Sigmoid colon (tissue), 7 donors: Measurements from ENCODE around the gene TMEM139. TPM values are rescaled to one million over a fixed set of nuclear protein-coding genes. Genes with fewer than 3 reads are reported as not detected.

Experiments used
- DNase-seq: peaks from one replicate; pipeline ENCODE4 v3.0.0-alpha.2; 2019
- H3K27ac ChIP-seq, 4 donors: fragments of 200-600 bp; sonication (generic); one replicate each; pipeline ENCODE4 v1.5.1; 2016 to 2019; ENCODE audit warnings: mild to moderate bottlenecking in 1 of 4
- H3K27me3 ChIP-seq, 3 donors: fragments of 200-600 bp; sonication (generic); one replicate each; pipeline ENCODE4 v1.5.1; 2019; ENCODE audit warnings: mild to moderate bottlenecking in 1 of 3
- H3K36me3 ChIP-seq, 4 donors: fragments of 200-600 bp; sonication (generic); one replicate each; pipeline ENCODE4 v1.5.1; 2016 to 2019
- H3K4me1 ChIP-seq, 4 donors: fragments of 200-600 bp; sonication (generic); one replicate each; pipeline ENCODE4 v1.5.1; 2017 to 2019
- H3K4me3 ChIP-seq, 4 donors: fragments of 200-600 bp; sonication (generic); one replicate each; pipeline ENCODE4 v1.5.1; 2017 to 2019; ENCODE audit warnings: mild to moderate bottlenecking in 2 of 4, moderate library complexity in 1 of 4
- H3K9me3 ChIP-seq, 4 donors: fragments of 200-600 bp in 3 of 4; sonication (generic) in 3 of 4; one replicate each; pipeline versions ENCODE4 v1.5.1 to v1.6.1; 2013 to 2019
- CTCF ChIP-seq, 4 experiments: fragments of 450-650 bp in 3 of 4; fragments of 200-600 bp in 1 of 4; IDR thresholded peaks; one replicate each; pipeline ENCODE4 v1.5.1; 2016 to 2019; ENCODE audit warnings: antibody characterized with exemption in 4 of 4, mild to moderate bottlenecking in 3 of 4, moderate library complexity in 2 of 4
- EP300 ChIP-seq, 4 donors: sonication (generic); formaldehyde crosslinking; IDR thresholded peaks; one replicate each; pipeline ENCODE4 v1.6.1; 2017; ENCODE audit warnings: antibody characterized with exemption in 4 of 4
- POLR2A ChIP-seq, 2 donors: fragments of 450-650 bp; IDR thresholded peaks; one replicate each; pipeline ENCODE4 v1.6.1; 2016; ENCODE audit warnings: antibody characterized with exemption in 2 of 2, mild to moderate bottlenecking in 2 of 2, moderate library complexity in 2 of 2
- POLR2AphosphoS5 ChIP-seq, 4 donors: sonication (generic); formaldehyde crosslinking; IDR thresholded peaks; one replicate each; pipeline ENCODE4 v1.6.1; 2017; ENCODE audit warnings: antibody characterized with exemption in 4 of 4
- WGBS, 2 donors: extraction: QIAGEN DNeasy Blood & Tissue Kit; methylation state at CpG; one replicate each; pipeline ENCODE4 v1.1.7; 2013; 5-methylcytosine and 5-hydroxymethylcytosine counted together
- intact Hi-C: fragments of 100-400 bp; cut with DNase I; formaldehyde crosslinking; loops from one replicate; pipeline ENCODE4 v1.15.1; 2023
- polyA plus RNA-seq, 3 donors: library from polyadenylated mRNA; stranded (reverse); fragments of 200-250 nt; gene quantifications; one replicate each; pipeline ENCODE4 v1.2.3, GENCODE V29; 2013
- total RNA-seq, 4 donors: library from RNA; depleted of rRNA; stranded (reverse); fragments of >200 nt; gene quantifications; one replicate each; pipeline ENCODE4 v1.1.0, GENCODE V29; 2016
- donor health status: healthy with polysubstance abuse.
- donor health status: Bipolar disorder and iron deficiency.
- donor health status: healthy.

TMEM139 gene
- total and polyA plus RNA-seq, 7 donors: 0.71 to 58.5 (median 40.6) TPM; not detected in 3

GRCh38 chr7:143243111-143243510, 41.6 kb upstream of the TMEM139 start:
- no peak for TF ChIP-seq POLR2AphosphoS5 (IDR thresholded peaks at IDR 0.05)
- no peak for TF ChIP-seq CTCF (IDR thresholded peaks at IDR 0.05)
- no peak for TF ChIP-seq POLR2A (IDR thresholded peaks at IDR 0.05)
- TF ChIP-seq EP300 (IDR thresholded peaks at IDR 0.05): no peak
- H3K4me1 ChIP-seq: no peaks in the 10 kb centered on the region
- H3K36me3 ChIP-seq: no peaks in the 10 kb centered on the region
- H3K4me3 ChIP-seq: no peak overlapping the region
- no peaks in the 10 kb centered on the region for H3K27me3 ChIP-seq
- no peaks in the 10 kb centered on the region for H3K9me3 ChIP-seq
- intact Hi-C loops: no loop called here
- H3K27ac ChIP-seq: no peak overlapping the region
- no peak for DNase-seq
- 17 to 67% methylated on average over 7 of the region's 7 CpGs for WGBS, 2 donors

- TF ChIP-seq EP300 (IDR thresholded peaks at IDR 0.05) (no peak), CTCF (IDR thresholded peaks at IDR 0.05) (no peak), POLR2AphosphoS5 (IDR thresholded peaks at IDR 0.05) (no peak), POLR2A (IDR thresholded peaks at IDR 0.05) (no peak)
- intact Hi-C loops: no loop called here
- DNase-seq: no peak
- Histone ChIP-seq H3K9me3 (no peaks in the 10 kb centered on the region), H3K36me3 (no peaks in the 10 kb centered on the region), H3K27ac (no peak overlapping the region), H3K27me3 (no peaks in the 10 kb centered on the region), H3K4me3 (no peak overlapping the region), H3K4me1 (no peaks in the 10 kb centered on the region)
- WGBS, 2 donors: 13 to 60% methylated on average over 3 of the region's 3 CpGs
Measured at GRCh38 chr7:143243614-143244013, 41.1 kb upstream of the TMEM139 start.

GRCh38 chr7:143244321-143244720, 40.4 kb upstream of the TMEM139 start:
- Histone ChIP-seq H3K9me3 (no peaks in the 10 kb centered on the region), H3K4me3 (no peak overlapping the region), H3K4me1 (no peaks in the 10 kb centered on the region), H3K27ac (no peak overlapping the region), H3K27me3 (no peaks in the 10 kb centered on the region), H3K36me3 (no peaks in the 10 kb centered on the region)
- no peak for DNase-seq
- no peak for TF ChIP-seq CTCF (IDR thresholded peaks at IDR 0.05)
- no peak for TF ChIP-seq POLR2AphosphoS5 (IDR thresholded peaks at IDR 0.05)
- no peak for TF ChIP-seq POLR2A (IDR thresholded peaks at IDR 0.05)
- no peak for TF ChIP-seq EP300 (IDR thresholded peaks at IDR 0.05)
- intact Hi-C loops: no loop called here
- 3 to 33% methylated on average over 1 of the region's 1 CpG for WGBS, 2 donors

GRCh38 chr7:143245123-143245522, 39.6 kb upstream of the TMEM139 start:
- no peaks in the 10 kb centered on the region for H3K9me3 ChIP-seq
- no peaks in the 10 kb centered on the region for H3K36me3 ChIP-seq
- intact Hi-C loops: no loop called here
- no peaks in the 10 kb centered on the region for H3K4me1 ChIP-seq
- 10 to 33% methylated on average over 3 of the region's 3 CpGs for WGBS, 2 donors
- TF ChIP-seq CTCF (IDR thresholded peaks at IDR 0.05): no peak
- no peak for TF ChIP-seq EP300 (IDR thresholded peaks at IDR 0.05)
- TF ChIP-seq POLR2A (IDR thresholded peaks at IDR 0.05): no peak
- TF ChIP-seq POLR2AphosphoS5 (IDR thresholded peaks at IDR 0.05): no peak
- no peak overlapping the region for H3K4me3 ChIP-seq
- no peak overlapping the region for H3K27ac ChIP-seq
- H3K27me3 ChIP-seq: no peaks in the 10 kb centered on the region
- DNase-seq: no peak

GRCh38 chr7:143247372-143247771, 37.4 kb upstream of the TMEM139 start:
- intact Hi-C loops: no loop called here
- no peak overlapping the region for H3K27ac ChIP-seq
- no peaks in the 10 kb centered on the region for H3K4me1 ChIP-seq
- H3K9me3 ChIP-seq: no peaks in the 10 kb centered on the region
- H3K4me3 ChIP-seq: no peak overlapping the region
- no peak for DNase-seq
- no peak for TF ChIP-seq POLR2A (IDR thresholded peaks at IDR 0.05)
- TF ChIP-seq CTCF (IDR thresholded peaks at IDR 0.05): no peak
- no peak for TF ChIP-seq POLR2AphosphoS5 (IDR thresholded peaks at IDR 0.05)
- no peak for TF ChIP-seq EP300 (IDR thresholded peaks at IDR 0.05)
- 48 to 61% methylated on average over 1 of the region's 1 CpG for WGBS, 2 donors
- no peaks in the 10 kb centered on the region for H3K36me3 ChIP-seq
- no peaks in the 10 kb centered on the region for H3K27me3 ChIP-seq
